GM12878 (cell line): ENCODE results near the gene TRIM13. TPM values are rescaled to one million over a fixed set of nuclear protein-coding genes. Genes with fewer than 3 reads are reported as not detected.

ENCODE experiments used
- BHLHE40 ChIP-seq, 2 experiments: fragments of 450-650 bp in 1 of 2; IDR thresholded peaks; 2 replicates each; pipeline ENCODE4 v1.6.1; 2011 to 2017; ENCODE audit warnings: low read depth in 2 of 2, borderline replicate concordance in 1 of 2, improper control_type of control experiment in 1 of 2, low read length in 1 of 2, mild to moderate bottlenecking in 1 of 2
- CHD1 ChIP-seq: IDR thresholded peaks from 2 replicates; pipeline ENCODE4 v1.6.1; 2012; ENCODE audit warnings: low read depth, low read length, improper control_type of control experiment
- CHD2 ChIP-seq: IDR thresholded peaks from 2 replicates; pipeline ENCODE4 v1.6.1; 2011; ENCODE audit warnings: low read depth, low read length, improper control_type of control experiment, borderline replicate concordance
- CREM ChIP-seq: IDR thresholded peaks from 2 replicates; pipeline ENCODE4 v1.6.1; 2014; ENCODE audit warnings: antibody characterized with exemption, low read depth
- ESRRA ChIP-seq: IDR thresholded peaks from 2 replicates; pipeline ENCODE4 v1.6.1; 2012; ENCODE audit warnings: mild to moderate bottlenecking, low read length, improper control_type of control experiment
- FOS ChIP-seq: IDR thresholded peaks from 3 replicates; pipeline ENCODE4 v1.6.1; 2011; ENCODE audit warnings: borderline replicate concordance; ENCODE audit not compliant: insufficient read length; ENCODE audit errors: extremely low read depth
- KDM1A ChIP-seq: fragments of 200-600 bp; sonication (generic); IDR thresholded peaks from 2 replicates; pipeline ENCODE4 v1.6.1; 2016; ENCODE audit warnings: borderline replicate concordance
- KLF5 ChIP-seq: fragments of 450-650 bp; IDR thresholded peaks from 2 replicates; pipeline ENCODE4 v1.6.1; 2014; ENCODE audit warnings: mild to moderate bottlenecking; ENCODE audit not compliant: partially characterized antibody
- NFYB ChIP-seq: IDR thresholded peaks from 2 replicates; pipeline ENCODE4 v1.6.1; 2011; ENCODE audit warnings: low read depth, mild to moderate bottlenecking, low read length, improper control_type of control experiment, moderate library complexity; ENCODE audit not compliant: insufficient read depth
- POLR2AphosphoS5 ChIP-seq: IDR thresholded peaks from 2 replicates; pipeline ENCODE4 v1.6.1; 2011; ENCODE audit warnings: mild to moderate bottlenecking, low read length, inconsistent platforms
- POU2F2 ChIP-seq: IDR thresholded peaks from 3 replicates; pipeline ENCODE4 v1.6.1; 2011; ENCODE audit warnings: low read depth, mild to moderate bottlenecking, low read length, borderline replicate concordance
- RBBP5 ChIP-seq: fragments of 200-600 bp; sonication (generic); conservative IDR thresholded peaks from 2 replicates; pipeline ENCODE4 v1.6.1; 2016
- SPI1 ChIP-seq: IDR thresholded peaks from 2 replicates; pipeline ENCODE4 v1.6.1; 2011; ENCODE audit warnings: low read depth, mild to moderate bottlenecking, low read length, moderate library complexity, borderline replicate concordance; ENCODE audit not compliant: insufficient read depth
- SRF ChIP-seq, 2 experiments: IDR thresholded peaks; 2 replicates each; pipeline ENCODE4 v1.6.1; 2011; ENCODE audit warnings: low read depth in 2 of 2, low read length in 2 of 2, mild to moderate bottlenecking in 1 of 2, moderate library complexity in 1 of 2
- SUZ12 ChIP-seq: fragments of 200-600 bp; sonication (generic); IDR thresholded peaks from one replicate; pipeline ENCODE4 v1.6.1; 2018; ENCODE audit warnings: antibody characterized with exemption, mild to moderate bottlenecking; ENCODE audit not compliant: unreplicated experiment
- TAF1 ChIP-seq: IDR thresholded peaks from 2 replicates; pipeline ENCODE4 v1.6.1; 2011; ENCODE audit warnings: mild to moderate bottlenecking, low read depth, low read length, borderline replicate concordance
- TBL1XR1 ChIP-seq: IDR thresholded peaks from 2 replicates; pipeline ENCODE4 v1.6.1; 2012; ENCODE audit warnings: low read depth, low read length, improper control_type of control experiment
- TCF3 ChIP-seq: IDR thresholded peaks from 2 replicates; pipeline ENCODE4 v1.6.1; 2012; ENCODE audit warnings: low read depth, mild to moderate bottlenecking, low read length, borderline replicate concordance; ENCODE audit not compliant: insufficient read depth
- YY1 ChIP-seq: IDR thresholded peaks from 2 replicates; pipeline ENCODE4 v1.6.1; 2011; ENCODE audit warnings: low read depth, mild to moderate bottlenecking, low read length
- ZBED1 ChIP-seq: IDR thresholded peaks from 2 replicates; pipeline ENCODE4 v1.6.1; 2016; ENCODE audit warnings: borderline replicate concordance
- ZNF217 ChIP-seq: fragments of 450-650 bp; IDR thresholded peaks from 2 replicates; pipeline ENCODE4 v1.6.1; 2017; ENCODE audit warnings: antibody characterized with exemption, mild to moderate bottlenecking
- polyA plus RNA-seq, 11 experiments: library from polyadenylated mRNA; depleted of rRNA in 4 of 11; unstranded in 6 of 11; stranded (reverse) in 5 of 11; fragments of >200 nt; fragmentation: Nextera tagmentation in 4 of 11; fragmentation: Illumina TruSeq in 1 of 11; extraction: Ambion mirVana in 4 of 11; extraction: Trizol in 1 of 11; gene quantifications; 1 replicate in 1 of 11; 2 replicates in 10 of 11; pipeline versions ENCODE4 v1.2.1 to v1.2.3, GENCODE V29; 2011 to 2016; ENCODE audit warnings: inconsistent platforms in 2 of 11, missing spikeins in 2 of 11, low read depth in 1 of 11
- total RNA-seq, 4 experiments: library from RNA; depleted of rRNA in 3 of 4; stranded (reverse); fragments of >200 nt in 3 of 4; fragmentation: Illumina TruSeq in 1 of 4; extraction: Trizol in 1 of 4; gene quantifications; 2 replicates each; pipeline versions ENCODE4 v1.2.1 to v1.2.3, GENCODE V29; 2013 to 2021
- TF ChIP-seq, protein P1 (sequence below): fragments of 450-650 bp; IDR thresholded peaks from 2 replicates; pipeline ENCODE4 v1.6.1; 2017; ENCODE audit warnings: mild to moderate bottlenecking
- TF ChIP-seq, protein P2 (sequence below): fragments of 450-650 bp; IDR thresholded peaks from 2 replicates; pipeline ENCODE4 v1.6.1; 2017; ENCODE audit warnings: borderline replicate concordance
- TF ChIP-seq, protein P3 (sequence below): fragments of 450-650 bp; IDR thresholded peaks from 2 replicates; pipeline ENCODE4 v1.6.1; 2014; ENCODE audit warnings: mild to moderate bottlenecking
- TF ChIP-seq, protein P4 (sequence below): IDR thresholded peaks from 2 replicates; pipeline ENCODE4 v1.6.1; 2011; ENCODE audit warnings: mild to moderate bottlenecking, low read depth, low read length, moderate library complexity; ENCODE audit not compliant: insufficient replicate concordance

TRIM13 gene
- total and polyA plus RNA-seq, 10 of the 15 experiments (the other 5 are each of a cell fraction or from before 2014, with no cell fraction given): 15.4 to 33.8 (median 21.0) TPM

DNA sequence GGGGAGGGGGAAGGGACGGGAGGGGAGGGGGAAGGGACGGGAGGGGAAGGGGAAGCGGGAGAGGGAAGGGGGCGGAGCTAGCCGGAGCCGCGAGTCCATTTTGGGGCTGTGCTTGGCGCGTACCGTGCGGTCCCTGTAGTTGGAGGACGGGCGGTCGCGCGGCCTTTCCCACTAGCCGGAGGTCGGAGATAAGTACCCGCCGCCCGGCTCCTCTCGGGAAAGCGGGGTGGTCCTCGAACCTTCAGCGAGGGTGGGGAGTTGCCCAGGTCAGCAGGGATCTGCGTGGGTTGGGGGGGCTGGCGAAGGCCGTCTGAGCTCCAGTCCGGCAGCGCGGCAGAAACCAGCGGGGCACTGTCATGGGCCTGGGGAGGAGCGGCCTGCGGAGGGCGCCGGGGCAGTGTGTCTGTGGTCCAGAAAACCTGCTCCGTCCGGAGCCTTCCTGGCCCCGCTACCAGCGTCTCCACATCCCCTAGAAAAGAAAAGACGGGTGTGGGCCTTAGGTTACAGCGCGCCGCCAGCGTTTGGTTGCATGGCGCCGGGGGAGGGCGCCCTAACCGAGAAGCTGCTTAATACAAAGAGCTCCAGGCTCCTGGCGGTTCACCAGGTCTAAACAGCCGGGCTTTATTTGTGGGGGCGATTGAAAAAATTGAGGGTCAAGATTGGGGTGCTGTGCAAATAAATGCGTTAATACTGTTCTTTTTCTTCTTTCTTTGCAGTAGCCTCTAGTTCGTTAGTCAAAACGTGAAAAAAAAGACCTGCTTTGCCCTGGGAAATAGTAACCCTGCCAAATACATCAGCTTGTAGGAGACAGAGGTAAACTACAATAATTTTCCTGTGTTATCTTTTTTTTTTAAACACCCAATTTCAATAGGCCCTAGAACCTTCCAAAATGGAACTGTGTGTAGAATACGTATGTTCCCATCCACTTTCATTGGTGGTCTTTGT, at the start of gene TRIM13 (continued):
- TF ChIP-seq, protein P1, sequence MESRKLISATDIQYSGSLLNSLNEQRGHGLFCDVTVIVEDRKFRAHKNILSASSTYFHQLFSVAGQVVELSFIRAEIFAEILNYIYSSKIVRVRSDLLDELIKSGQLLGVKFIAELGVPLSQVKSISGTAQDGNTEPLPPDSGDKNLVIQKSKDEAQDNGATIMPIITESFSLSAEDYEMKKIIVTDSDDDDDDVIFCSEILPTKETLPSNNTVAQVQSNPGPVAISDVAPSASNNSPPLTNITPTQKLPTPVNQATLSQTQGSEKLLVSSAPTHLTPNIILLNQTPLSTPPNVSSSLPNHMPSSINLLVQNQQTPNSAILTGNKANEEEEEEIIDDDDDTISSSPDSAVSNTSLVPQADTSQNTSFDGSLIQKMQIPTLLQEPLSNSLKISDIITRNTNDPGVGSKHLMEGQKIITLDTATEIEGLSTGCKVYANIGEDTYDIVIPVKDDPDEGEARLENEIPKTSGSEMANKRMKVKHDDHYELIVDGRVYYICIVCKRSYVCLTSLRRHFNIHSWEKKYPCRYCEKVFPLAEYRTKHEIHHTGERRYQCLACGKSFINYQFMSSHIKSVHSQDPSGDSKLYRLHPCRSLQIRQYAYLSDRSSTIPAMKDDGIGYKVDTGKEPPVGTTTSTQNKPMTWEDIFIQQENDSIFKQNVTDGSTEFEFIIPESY: no peak
- TF ChIP-seq ESRRA (0 out of 2 replicates have a peak, but pooled peaks have one; percentile 35), KDM1A (no peak), TBL1XR1 (no peak; the same call in 1 of the 2 replicates), POU2F2 (no peak), TCF3 (no peak), FOS (no peak), SUZ12 (no peak), ZNF217 (no peak), BHLHE40 (IDR thresholded peaks at IDR 0.05; ENCODE audit: borderline replicate concordance in 1 of 2, low read depth in 2 of 2, low read length in 1 of 2) (peak in 1 of 2 experiments; percentile 4; a peak in 2 of 4 replicates), POLR2AphosphoS5 (peak; percentile 87), CREM (peak; percentile 36; the same call in 1 of the 2 replicates), CHD1 (no peak), SPI1 (no peak), ZBED1 (no peak), CHD2 (no peak; the same call in 1 of the 2 replicates), KLF5 (no peak), TAF1 (peak; percentile 31; the same call in 1 of the 2 replicates), NFYB (no peak), RBBP5 (no peak), SRF (IDR thresholded peaks at IDR 0.05; ENCODE audit: low read depth in 2 of 2, low read length in 2 of 2) (0 out of 4 replicates have a peak, but pooled peaks of 1 of the 2 experiments have one; percentile 27), YY1 (peak; percentile 83)
- TF ChIP-seq, protein P2, sequence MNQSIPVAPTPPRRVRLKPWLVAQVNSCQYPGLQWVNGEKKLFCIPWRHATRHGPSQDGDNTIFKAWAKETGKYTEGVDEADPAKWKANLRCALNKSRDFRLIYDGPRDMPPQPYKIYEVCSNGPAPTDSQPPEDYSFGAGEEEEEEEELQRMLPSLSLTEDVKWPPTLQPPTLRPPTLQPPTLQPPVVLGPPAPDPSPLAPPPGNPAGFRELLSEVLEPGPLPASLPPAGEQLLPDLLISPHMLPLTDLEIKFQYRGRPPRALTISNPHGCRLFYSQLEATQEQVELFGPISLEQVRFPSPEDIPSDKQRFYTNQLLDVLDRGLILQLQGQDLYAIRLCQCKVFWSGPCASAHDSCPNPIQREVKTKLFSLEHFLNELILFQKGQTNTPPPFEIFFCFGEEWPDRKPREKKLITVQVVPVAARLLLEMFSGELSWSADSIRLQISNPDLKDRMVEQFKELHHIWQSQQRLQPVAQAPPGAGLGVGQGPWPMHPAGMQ: no peak
- TF ChIP-seq, protein P3, sequence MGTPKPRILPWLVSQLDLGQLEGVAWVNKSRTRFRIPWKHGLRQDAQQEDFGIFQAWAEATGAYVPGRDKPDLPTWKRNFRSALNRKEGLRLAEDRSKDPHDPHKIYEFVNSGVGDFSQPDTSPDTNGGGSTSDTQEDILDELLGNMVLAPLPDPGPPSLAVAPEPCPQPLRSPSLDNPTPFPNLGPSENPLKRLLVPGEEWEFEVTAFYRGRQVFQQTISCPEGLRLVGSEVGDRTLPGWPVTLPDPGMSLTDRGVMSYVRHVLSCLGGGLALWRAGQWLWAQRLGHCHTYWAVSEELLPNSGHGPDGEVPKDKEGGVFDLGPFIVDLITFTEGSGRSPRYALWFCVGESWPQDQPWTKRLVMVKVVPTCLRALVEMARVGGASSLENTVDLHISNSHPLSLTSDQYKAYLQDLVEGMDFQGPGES: no peak
- TF ChIP-seq, protein P4, sequence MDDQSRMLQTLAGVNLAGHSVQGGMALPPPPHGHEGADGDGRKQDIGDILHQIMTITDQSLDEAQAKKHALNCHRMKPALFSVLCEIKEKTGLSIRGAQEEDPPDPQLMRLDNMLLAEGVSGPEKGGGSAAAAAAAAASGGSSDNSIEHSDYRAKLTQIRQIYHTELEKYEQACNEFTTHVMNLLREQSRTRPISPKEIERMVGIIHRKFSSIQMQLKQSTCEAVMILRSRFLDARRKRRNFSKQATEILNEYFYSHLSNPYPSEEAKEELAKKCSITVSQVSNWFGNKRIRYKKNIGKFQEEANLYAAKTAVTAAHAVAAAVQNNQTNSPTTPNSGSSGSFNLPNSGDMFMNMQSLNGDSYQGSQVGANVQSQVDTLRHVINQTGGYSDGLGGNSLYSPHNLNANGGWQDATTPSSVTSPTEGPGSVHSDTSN: no peak
